HepG2 (cell line): Measurements from ENCODE around the gene NIPAL3.

ENCODE experiments used
- CBFB ChIP-seq: sonication (generic); formaldehyde crosslinking; IDR thresholded peaks from 2 replicates; pipeline ENCODE4 v1.4.0; 2020; ENCODE audit warnings: missing genetic modification reagents
- CEBPB ChIP-seq: IDR thresholded peaks from 2 replicates; pipeline ENCODE4 v1.6.1; 2011; ENCODE audit warnings: low read depth, low read length, improper control_type of control experiment, borderline replicate concordance
- EP300 ChIP-seq, 3 experiments: sonication (generic) in 1 of 3; formaldehyde crosslinking in 1 of 3; IDR thresholded peaks; 2 replicates each; pipeline versions ENCODE4 v1.5.1 to v1.6.1; 2011 to 2020; ENCODE audit warnings: low read depth in 2 of 3, low read length in 2 of 3, borderline replicate concordance in 1 of 3, improper control_type of control experiment in 1 of 3, mild to moderate bottlenecking in 1 of 3, missing genetic modification reagents in 1 of 3, moderate library complexity in 1 of 3
- IKZF1 ChIP-seq: fragments of 450-650 bp; IDR thresholded peaks from 2 replicates; pipeline ENCODE4 v1.7.1; 2016
- KDM5A ChIP-seq: fragments of 200-600 bp; sonication (generic); IDR thresholded peaks from 2 replicates; pipeline ENCODE4 v1.7.0; 2018; ENCODE audit warnings: antibody characterized with exemption, mild to moderate bottlenecking, low read length, borderline replicate concordance
- POLR2A ChIP-seq, 2 experiments: IDR thresholded peaks; 2 replicates each; pipeline ENCODE4 v1.6.1; 2011; ENCODE audit warnings: low read depth in 2 of 2, low read length in 2 of 2, mild to moderate bottlenecking in 1 of 2, moderate library complexity in 1 of 2; ENCODE audit not compliant: insufficient read depth in 1 of 2
- SALL1 ChIP-seq: sonication (generic); formaldehyde crosslinking; IDR thresholded peaks from 2 replicates; pipeline ENCODE4 v1.8.0; 2022; ENCODE audit warnings: mild to moderate bottlenecking, missing genetic modification reagents
- ZNF235 ChIP-seq: sonication (generic); formaldehyde crosslinking; IDR thresholded peaks from 2 replicates; pipeline ENCODE4 v1.8.1; 2023; ENCODE audit warnings: mild to moderate bottlenecking, missing genetic modification reagents, borderline replicate concordance
- ZNF274 ChIP-seq: sonication (generic); formaldehyde crosslinking; IDR thresholded peaks from 2 replicates; pipeline ENCODE4 v1.5.1; 2020; ENCODE audit warnings: mild to moderate bottlenecking, missing genetic modification reagents
- ZNF30 ChIP-seq: sonication (generic); formaldehyde crosslinking; IDR thresholded peaks from 2 replicates; pipeline ENCODE4 v1.5.0; 2020; ENCODE audit warnings: mild to moderate bottlenecking, missing genetic modification reagents
- TF ChIP-seq, protein P1 (sequence below): sonication (generic); formaldehyde crosslinking; IDR thresholded peaks from 2 replicates; pipeline ENCODE4 v1.5.0; 2020; ENCODE audit warnings: mild to moderate bottlenecking, missing genetic modification reagents, borderline replicate concordance
- TF ChIP-seq, protein P2 (sequence below): fragments of 450-650 bp; IDR thresholded peaks from 2 replicates; pipeline ENCODE4 v1.6.1; 2017; ENCODE audit warnings: mild to moderate bottlenecking
- TF ChIP-seq, protein P3 (sequence below), 2 experiments: fragments of 450-650 bp in 1 of 2; sonication (generic) in 1 of 2; formaldehyde crosslinking; IDR thresholded peaks; 2 replicates each; pipeline versions ENCODE4 v1.5.0 to v1.8.0; 2020 to 2022; ENCODE audit warnings: mild to moderate bottlenecking in 1 of 2, missing genetic modification reagents in 1 of 2

DNA sequence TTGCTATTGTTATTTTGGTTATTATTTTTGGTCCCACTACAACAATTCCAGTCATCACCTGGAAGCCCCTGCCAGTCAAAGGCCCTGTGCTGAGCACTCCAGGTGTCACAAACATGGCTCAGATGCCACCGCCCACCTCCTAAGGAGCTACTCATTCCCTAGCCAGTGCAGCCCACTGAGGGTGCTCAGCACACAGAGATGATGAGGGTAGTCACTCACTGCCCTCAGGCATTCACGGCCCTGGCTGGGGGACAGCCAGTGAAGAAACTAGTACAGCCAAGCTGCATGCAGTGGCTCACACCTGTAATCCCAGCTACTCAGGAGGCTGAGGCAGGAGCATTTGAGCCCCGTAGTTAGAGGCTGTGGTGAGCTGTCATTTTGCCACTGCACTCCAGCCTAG is 42.3 kb downstream of the NIPAL3 start:
- no peak for TF ChIP-seq POLR2A (IDR thresholded peaks at IDR 0.05; ENCODE audit: insufficient read depth in 1 of 2, low read depth in 2 of 2, low read length in 2 of 2)
- TF ChIP-seq ZNF274 (CRISPR knock-in tag) = no peak
- TF ChIP-seq CBFB = no peak
- no peak for TF ChIP-seq IKZF1
- no peak for TF ChIP-seq ZNF235 (CRISPR knock-in tag)
- TF ChIP-seq SALL1 = no peak
- TF ChIP-seq, protein P1, sequence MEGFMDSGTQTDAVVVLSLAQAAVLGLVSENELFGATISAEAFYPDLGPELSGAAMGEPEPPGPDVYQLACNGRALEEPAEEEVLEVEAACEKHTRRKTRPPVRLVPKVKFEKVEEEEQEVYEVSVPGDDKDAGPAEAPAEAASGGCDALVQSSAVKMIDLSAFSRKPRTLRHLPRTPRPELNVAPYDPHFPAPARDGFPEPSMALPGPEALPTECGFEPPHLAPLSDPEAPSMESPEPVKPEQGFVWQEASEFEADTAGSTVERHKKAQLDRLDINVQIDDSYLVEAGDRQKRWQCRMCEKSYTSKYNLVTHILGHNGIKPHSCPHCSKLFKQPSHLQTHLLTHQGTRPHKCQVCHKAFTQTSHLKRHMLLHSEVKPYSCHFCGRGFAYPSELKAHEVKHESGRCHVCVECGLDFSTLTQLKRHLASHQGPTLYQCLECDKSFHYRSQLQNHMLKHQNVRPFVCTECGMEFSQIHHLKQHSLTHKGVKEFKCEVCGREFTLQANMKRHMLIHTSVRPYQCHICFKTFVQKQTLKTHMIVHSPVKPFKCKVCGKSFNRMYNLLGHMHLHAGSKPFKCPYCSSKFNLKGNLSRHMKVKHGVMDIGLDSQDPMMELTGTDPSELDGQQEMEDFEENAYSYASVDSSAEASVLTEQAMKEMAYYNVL = no peak
- TF ChIP-seq KDM5A = no peak
- TF ChIP-seq EP300 (IDR thresholded peaks at IDR 0.05; ENCODE audit: low read depth in 2 of 2, low read length in 2 of 2) = no peak
- TF ChIP-seq EP300 (CRISPR knock-in tag; IDR thresholded peaks at IDR 0.05; ENCODE audit: borderline replicate concordance) = no peak
- no peak for TF ChIP-seq CEBPB
- TF ChIP-seq, protein P2, sequence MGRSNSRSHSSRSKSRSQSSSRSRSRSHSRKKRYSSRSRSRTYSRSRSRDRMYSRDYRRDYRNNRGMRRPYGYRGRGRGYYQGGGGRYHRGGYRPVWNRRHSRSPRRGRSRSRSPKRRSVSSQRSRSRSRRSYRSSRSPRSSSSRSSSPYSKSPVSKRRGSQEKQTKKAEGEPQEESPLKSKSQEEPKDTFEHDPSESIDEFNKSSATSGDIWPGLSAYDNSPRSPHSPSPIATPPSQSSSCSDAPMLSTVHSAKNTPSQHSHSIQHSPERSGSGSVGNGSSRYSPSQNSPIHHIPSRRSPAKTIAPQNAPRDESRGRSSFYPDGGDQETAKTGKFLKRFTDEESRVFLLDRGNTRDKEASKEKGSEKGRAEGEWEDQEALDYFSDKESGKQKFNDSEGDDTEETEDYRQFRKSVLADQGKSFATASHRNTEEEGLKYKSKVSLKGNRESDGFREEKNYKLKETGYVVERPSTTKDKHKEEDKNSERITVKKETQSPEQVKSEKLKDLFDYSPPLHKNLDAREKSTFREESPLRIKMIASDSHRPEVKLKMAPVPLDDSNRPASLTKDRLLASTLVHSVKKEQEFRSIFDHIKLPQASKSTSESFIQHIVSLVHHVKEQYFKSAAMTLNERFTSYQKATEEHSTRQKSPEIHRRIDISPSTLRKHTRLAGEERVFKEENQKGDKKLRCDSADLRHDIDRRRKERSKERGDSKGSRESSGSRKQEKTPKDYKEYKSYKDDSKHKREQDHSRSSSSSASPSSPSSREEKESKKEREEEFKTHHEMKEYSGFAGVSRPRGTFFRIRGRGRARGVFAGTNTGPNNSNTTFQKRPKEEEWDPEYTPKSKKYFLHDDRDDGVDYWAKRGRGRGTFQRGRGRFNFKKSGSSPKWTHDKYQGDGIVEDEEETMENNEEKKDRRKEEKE = no peak
- TF ChIP-seq, protein P3, sequence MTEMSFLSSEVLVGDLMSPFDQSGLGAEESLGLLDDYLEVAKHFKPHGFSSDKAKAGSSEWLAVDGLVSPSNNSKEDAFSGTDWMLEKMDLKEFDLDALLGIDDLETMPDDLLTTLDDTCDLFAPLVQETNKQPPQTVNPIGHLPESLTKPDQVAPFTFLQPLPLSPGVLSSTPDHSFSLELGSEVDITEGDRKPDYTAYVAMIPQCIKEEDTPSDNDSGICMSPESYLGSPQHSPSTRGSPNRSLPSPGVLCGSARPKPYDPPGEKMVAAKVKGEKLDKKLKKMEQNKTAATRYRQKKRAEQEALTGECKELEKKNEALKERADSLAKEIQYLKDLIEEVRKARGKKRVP (CRISPR knock-in tag; IDR thresholded peaks at IDR 0.05) = no peak
- no peak for TF ChIP-seq ZNF30
